HT1080 (cell line): ENCODE data around the gene TP73. TPM values are rescaled to one million over a fixed set of nuclear protein-coding genes. Genes with fewer than 3 reads are reported as not detected.

ENCODE experiments used
- DNase-seq: peaks from one replicate; pipeline ENCODE4 v3.0.0-alpha.2; 2015; ENCODE audit warnings: low read depth
- total RNA-seq: library from RNA; depleted of rRNA; stranded (reverse); fragments of >200 nt; shearing (Covaris generic); gene quantifications from 2 replicates; pipeline ENCODE4 v1.2.3, GENCODE V29; 2014

Gene TP73
- total RNA-seq, 1 experiment from 2014 or later, result not detected

DNA sequence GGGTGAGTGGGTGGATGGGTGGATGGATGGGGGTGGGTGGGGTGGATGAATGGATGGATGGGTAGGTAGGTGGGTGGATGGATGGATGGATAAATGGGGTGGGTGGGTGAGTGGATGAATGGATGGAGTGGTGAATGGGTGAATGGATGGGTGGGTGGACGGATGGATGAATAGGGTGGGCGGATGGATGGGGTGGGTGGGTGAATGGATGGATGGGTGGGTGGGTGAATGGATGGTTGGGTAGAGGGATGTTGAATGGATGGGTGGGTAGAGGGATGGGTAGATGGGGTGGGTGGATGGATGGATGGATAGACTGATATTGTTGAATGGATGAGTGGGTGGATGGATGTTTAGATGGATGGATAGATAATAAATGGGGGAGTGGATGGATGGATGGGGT is 73.0 kb downstream of the TP73 start:
- DNase-seq, result no peak

DNA sequence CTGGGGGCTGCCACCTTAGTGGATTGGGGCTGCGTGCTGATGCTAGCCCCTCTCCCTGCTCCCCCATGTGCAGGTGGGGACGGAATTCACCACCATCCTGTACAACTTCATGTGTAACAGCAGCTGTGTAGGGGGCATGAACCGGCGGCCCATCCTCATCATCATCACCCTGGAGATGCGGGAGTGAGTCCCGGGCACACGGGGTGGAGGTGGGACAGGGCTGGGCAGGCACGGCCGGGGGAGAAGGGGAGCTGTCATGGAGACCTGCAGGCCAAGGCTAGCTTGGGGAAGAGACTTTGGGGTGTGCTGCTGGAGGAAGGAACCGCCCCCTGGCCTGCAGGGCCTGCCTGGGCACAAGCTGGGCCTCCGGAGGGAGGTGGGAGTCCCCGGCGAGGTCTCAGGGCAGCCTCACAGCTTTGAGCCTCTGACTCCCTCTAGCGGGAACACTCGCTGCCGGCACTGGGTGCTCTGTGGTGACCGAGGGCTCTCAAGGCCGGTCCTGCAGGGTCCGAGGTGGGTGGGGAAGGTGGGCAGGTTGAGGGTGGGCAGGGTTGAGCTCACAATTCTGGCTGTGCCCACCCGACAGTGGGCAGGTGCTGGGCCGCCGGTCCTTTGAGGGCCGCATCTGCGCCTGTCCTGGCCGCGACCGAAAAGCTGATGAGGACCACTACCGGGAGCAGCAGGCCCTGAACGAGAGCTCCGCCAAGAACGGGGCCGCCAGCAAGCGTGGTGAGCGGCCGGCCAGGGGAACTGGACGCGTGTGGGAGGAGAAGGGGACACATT is 74.9 kb downstream of the TP73 start:
- DNase-seq, result no peak

DNA sequence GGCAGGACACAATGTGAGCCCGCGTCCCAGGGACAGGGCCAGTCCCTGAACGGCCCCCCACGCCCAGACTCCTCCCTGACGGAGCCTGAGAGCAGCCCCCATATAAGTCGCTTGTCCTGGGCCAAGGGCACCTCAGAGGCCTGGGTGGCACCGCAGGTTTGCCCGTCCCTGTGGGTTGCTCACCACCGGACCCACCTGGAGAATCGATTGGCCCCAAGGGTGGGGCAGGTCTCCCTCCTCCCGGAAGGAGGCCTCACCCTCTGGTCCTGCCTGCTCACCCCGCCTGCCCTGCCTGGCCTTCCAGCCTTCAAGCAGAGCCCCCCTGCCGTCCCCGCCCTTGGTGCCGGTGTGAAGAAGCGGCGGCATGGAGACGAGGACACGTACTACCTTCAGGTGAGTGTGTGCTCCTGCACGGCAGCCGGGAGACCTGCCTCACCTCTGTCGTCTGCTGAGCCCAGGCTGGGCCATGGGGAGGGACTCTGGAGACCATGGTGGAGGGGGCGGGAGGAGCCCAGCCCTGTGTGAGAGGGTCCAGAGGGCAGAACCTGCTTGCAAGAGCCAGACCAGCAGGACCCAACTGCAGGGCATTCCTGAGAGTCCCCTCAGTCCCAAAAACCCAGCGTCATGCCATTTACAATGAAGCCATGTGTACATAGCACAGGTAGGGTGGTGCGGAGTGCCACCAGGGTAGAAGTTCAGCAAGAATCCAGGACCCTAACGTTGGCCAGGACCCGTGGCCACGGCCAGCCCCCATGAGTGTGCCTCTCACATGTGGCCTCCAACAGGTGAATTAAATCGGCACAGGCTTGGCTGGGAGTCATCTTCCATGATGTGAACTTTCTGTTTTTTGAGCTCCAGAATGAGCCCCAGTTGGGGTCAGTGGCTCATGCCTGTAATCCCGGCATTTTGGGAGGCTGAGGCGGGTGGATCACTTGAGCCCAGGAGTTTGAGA is 75.8 kb downstream of the TP73 start:
- no peak for DNase-seq

DNA sequence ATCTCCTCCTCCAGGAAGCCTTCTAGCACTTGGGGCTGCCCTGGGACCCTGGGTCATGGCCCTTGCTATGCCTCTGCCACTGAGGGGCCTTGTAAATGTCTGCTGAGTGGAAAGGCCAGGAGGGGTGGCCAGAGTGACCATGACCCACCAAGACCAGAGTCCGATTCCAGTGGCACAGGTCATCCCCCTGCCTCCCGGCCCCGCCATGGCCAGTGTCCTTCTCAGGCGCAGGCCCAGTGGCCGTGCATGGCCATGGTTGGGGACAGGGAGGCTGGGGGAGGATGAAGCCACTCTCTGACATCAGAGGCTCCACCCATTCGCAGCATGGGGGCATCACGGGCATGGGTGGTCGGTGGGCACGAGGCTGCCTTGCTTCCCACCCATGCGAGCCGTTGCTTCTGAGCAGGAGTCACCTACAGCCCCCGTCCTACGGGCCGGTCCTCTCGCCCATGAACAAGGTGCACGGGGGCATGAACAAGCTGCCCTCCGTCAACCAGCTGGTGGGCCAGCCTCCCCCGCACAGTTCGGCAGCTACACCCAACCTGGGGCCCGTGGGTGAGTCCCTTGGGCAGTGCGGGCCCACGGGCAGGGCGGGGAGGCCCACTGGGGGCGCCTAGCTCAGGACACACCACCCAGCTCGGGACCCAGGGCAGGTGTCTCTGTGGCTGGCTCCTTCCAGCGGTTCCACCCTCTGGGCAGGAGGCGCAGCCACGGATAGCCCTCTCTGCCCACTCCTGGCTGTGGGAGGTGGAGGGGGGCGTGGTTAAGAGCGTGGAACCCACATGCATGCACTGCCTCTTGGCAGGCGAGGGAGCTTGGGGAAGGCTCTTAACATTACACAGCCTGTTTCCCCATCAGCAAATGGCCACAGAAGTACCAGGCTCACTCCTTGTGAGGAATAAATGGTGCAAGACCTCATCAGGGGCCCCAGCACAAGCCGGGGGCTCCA is 77.6 kb downstream of the TP73 start:
- DNase-seq, result no peak

DNA sequence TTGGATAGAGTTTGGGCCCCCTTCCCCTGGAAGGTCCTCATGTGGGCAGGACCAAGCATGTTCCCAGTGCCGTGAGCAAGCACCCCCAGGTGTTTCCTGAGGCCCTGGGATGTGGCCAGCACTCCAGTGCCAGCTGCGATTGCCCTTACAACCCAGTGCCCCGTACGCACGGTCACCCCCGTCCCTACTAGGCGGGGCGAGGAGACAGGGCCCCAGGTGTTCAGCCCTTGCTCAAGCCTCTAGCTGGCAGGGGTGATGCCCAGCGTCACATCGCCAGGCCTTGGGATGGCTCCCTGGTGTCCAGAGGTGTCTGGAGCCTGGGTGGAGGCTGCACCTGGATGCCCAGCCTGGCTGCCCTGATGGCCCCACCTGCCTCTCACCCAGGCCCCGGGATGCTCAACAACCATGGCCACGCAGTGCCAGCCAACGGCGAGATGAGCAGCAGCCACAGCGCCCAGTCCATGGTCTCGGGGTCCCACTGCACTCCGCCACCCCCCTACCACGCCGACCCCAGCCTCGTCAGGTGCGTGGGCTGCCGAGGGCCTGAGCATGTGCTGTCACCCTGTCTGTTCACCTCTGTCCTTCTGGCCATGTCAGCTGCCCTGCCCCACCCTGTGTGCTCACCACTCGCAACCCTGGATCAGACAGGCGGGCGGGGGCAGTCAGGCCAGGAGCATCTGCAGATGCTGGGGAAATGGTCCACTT is 78.4 kb downstream of the TP73 start:
- DNase-seq, result no peak

DNA sequence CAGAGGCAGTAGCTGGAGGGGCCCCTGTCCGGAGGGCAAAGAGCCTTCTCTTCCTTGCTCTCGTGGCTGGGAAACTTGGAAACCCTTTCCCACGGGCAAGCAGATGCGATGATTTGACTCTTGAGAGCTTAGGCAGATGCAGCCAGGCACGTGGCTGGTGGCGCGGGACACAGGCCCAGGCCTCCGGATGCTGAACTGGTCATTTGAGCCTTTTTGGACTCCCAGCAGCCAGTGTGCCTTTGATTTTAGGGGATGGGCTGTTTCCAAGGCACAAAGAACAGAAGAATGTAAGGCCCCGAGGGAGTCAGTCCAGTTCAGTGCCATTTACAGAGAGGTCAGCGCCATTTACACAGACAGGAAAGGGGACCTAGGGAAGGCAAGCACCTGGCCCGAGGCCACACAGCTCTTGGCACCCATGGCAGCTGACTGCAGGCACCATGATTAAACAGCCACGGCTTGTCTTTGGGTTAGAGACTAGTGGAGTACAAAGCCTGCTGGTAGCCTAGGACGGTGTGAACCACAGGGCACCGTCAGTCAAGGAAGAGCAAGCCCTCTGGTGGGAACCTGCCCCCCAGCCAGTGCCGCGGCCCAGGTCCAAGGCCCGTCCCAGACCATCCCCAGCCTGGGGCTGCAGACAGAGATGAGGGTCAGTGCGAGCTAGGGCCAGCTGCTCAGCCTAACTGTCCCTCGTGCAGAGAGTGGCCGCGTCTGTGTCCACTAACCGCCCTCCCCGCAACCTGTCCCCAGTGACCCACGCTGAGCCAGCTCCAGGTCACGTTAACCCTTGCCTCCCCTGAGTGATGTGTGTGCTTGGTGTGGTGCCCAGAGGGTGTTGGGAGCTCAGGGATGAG is 79.5 kb downstream of the TP73 start:
- DNase-seq, result no peak

DNA sequence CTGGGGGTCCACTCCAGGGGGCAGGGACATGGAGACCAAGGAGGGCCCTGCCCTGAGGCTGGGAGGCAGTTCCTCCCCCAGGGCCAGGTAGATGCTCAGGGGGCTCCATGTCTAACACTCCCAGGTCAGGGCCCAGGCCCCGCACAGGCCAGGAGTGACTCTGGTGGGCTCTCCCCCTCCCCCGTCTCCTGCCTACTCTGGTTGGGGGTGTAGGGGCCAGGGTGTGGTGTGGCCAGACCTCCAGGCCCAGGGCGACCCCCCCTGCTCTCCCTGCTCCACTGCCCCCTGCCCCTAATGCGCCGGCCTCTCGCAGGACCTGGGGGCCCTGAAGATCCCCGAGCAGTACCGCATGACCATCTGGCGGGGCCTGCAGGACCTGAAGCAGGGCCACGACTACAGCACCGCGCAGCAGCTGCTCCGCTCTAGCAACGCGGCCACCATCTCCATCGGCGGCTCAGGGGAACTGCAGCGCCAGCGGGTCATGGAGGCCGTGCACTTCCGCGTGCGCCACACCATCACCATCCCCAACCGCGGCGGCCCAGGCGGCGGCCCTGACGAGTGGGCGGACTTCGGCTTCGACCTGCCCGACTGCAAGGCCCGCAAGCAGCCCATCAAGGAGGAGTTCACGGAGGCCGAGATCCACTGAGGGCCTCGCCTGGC is 80.2 kb downstream of the TP73 start:
- DNase-seq, result no peak

DNA sequence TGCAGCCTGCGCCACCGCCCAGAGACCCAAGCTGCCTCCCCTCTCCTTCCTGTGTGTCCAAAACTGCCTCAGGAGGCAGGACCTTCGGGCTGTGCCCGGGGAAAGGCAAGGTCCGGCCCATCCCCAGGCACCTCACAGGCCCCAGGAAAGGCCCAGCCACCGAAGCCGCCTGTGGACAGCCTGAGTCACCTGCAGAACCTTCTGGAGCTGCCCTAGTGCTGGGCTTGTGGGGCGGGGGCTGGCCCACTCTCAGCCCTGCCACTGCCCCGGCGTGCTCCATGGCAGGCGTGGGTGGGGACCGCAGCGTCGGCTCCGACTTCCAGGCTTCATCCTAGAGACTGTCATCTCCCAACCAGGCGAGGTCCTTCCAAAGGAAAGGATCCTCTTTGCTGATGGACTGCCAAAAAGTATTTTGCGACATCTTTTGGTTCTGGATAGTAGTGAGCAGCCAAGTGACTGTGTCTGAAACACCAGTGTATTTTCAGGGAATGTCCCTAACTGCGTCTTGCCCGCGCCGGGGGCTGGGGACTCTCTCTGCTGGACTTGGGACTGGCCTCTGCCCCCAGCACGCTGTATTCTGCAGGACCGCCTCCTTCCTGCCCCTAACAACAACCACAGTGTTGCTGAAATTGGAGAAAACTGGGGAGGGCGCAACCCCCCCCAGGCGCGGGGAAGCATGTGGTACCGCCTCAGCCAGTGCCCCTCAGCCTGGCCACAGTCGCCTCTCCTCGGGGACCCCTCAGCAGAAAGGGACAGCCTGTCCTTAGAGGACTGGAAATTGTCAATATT is 81.0 kb downstream of the TP73 start:
- DNase-seq, result no peak

DNA sequence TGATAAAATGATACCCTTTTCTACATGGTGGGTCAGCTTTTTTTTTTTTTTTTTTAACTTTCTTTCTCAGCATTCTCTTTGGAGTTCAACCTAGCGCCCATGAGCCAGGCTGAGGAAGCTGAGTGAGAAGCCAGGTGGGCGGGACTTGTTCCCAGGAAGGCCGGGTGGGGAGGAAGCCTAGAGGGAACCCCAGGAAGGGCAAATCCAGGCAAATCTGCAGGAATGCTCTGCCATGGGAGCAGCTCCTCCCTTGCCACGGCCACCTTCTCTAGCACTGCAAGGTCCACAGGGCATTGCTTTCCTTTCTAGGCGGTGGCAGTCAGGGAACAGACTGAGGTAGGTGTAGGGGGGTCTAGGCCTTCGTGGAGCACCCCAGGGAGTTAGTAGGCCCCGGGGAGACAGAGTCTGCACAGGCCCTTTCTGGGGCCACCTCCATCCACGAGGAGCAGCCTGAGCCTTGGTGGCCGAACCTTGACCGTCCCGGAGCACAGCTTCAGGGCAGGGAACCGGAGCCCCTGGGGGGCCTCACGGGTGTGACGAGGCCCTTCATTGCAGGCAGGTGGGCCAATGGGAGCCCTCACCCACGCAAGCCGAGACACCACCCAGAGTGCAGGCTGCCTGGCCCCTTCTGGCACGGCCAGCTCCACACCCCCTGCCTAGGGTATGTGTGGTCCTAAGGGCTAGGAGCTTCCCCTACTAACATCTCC is 81.7 kb downstream of the TP73 start:
- no peak for DNase-seq

DNA sequence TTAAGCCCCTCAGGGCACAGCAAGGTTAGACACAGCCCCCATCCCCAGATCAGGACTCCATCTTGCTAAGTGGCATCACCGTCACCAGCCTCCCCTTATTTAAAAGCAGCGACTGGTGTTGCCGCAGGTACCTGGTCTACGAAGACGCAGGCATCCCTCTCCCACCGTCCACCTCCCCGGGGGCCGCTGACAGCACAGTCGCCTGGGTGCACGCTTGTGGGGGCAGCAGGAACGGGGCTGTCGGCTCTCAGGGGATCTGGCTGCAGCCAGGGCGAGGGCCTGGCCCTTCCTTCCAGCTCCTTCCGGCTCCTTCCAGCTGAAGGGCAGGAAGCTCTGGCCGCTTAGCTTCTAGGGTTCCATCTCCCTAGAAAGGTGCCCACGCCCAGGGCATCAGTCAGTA is 82.3 kb downstream of the TP73 start:
- no peak for DNase-seq

DNA sequence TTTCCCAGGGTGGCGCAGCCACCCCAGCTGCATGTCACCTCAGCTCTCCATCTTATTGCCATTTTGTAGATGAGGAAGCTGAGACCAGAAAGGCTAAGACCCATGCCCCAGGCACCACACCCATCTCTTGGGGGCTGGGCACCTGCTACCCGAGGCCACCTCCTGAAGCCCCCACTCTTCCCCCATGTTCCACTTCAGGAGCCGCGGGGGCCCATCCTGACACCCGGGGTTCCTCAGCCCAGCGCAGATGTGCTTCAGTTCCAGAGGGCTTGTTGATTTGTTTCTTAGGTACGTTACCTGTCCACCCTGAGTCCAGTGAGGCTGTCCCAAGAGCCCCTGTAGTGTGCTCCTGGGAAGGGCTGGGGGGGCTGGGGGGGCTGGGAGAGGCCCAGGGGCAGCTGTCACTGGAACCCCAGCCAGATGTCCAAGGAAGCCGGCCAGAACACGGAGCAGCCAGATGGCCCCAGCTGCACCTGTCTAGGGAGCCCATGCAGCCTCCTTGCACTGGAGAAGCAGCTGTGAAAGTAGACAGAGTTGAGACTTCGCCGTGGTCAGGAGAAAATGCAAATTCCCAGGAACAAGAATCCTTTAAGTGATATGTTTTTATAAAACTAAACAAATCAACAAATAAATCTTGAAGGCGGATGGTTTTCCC is 82.8 kb downstream of the TP73 start:
- DNase-seq, result no peak

DNA sequence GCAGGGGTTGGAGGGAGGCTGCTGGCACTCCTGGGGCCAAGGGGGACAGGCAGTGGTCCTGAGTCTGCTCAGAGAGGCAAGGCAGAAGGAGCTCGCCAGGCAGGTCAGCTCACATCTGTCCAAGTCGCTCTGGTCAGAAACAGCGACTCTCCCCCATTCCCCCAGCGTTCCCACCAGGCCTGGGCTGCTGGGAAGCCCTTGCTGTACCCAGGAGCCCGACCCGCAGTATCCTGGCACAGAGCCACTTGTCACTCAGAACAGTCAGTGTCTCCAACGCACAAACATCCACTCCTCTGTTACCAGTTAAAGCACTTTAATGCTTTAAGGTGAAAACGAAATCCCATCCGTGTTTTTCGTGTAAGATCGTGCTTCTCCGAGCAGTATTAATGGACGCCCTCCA is 83.4 kb downstream of the TP73 start:
- DNase-seq, result no peak

DNA sequence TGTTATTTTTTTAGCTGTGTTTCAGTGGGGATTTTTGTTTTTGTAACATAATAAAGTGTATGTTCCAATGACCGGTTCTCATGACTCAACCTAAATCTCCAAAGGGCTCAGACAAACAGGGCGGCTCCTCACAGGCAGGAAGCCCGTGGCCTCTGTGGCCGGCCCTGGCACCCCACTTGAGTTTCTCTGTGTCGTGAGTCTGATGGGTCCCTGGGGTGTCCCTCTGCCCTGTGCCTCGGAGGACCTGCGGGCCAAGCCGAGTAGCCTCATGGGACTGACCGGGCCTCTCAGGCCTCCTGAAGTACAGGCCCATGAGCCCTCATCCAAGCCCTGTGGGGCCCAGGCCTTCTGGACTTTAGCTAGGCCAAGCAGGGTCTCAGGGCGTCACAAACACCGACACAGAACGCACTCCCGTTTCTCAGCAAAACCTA is 83.8 kb downstream of the TP73 start:
- DNase-seq, result no peak

DNA sequence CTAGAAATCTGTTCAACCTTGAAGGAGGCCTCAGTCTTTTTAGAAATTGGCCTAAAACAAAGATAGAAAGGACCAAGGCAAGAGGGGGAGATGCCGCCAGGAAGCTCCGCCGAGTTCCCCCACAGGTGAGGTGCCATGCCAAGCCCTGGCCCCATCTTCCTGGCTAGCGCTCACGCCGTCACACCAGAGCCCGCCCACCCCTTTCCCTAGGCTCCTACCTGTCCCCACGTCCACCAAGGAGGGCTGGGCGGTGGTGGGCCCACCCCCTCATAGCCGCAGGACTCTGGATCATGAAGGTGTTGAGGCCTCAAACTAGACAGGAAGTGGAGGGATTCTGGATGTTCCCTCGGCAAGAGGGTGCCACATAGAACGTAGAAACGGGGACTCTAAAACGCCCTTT is 84.4 kb downstream of the TP73 start:
- DNase-seq, result no peak

DNA sequence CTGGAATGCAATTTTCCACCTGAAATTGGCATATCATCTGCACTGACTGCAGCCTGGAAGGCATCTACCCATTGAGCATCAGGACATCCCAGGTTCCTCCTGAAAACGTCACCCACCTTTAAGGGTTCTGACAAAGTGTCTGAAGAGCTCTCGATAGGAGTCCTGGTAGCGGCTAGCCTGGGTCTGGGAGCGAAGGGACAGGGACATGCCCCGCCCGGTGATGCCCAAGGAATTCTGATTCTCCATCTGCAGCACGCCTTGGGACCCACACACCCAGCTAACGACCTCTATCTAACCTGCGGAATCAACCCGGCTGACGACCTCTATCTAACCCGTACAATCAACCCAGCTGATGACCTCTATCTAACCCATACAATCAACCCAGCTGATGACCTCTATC is 86.6 kb downstream of the TP73 start:
- DNase-seq, result no peak

DNA sequence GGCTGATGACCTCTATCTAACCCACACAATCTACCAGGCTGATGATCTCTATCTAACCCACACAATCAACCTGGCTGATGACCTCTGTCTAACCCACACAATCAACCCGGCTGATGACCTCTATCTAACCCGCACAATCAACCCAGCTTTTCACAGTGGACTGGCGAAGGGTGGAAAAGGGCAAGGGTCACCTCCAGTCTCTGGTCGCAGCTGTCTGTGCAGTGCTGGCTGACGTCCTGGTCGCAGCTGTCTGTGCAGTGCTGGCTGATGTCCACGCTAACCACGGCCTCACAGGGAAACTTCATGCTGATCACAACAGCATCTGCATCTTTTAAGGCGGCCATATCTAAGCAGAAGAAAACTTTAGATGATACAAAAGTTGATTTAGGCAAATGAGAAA is 87.7 kb downstream of the TP73 start:
- DNase-seq, result no peak

DNA sequence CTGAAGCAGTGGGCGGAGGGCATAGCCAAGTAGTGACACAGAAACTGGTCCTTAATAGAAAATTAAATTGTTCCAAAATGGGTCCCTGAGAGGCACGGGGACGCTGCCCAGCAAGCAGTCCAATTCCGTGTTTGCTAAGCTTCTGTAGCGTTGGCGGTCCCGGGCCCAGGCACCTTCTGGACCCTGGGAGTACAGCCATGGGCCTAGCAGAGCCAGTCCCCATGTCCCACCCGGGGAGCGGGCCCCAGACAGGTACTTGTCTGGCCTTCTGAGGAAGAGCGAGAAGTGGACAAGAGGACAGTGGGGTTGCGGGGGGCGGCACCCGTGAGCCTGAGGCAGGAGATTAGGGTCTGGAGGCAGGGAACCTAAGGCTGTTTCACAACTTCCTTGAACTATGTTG is 88.4 kb downstream of the TP73 start:
- no peak for DNase-seq
